Panc1 (cell line): ENCODE results near the gene NUDT16.

Experiments used
- CTCF ChIP-seq: fragments of 450-650 bp; IDR thresholded peaks from 2 replicates; pipeline ENCODE4 v1.5.1; 2017; ENCODE audit warnings: mild to moderate bottlenecking
- POLR2AphosphoS5 ChIP-seq: IDR thresholded peaks from 2 replicates; pipeline ENCODE4 v1.6.1; 2012; ENCODE audit warnings: mild to moderate bottlenecking, low read depth, low read length, moderate library complexity
- TCF7L2 ChIP-seq: IDR thresholded peaks from 2 replicates; pipeline ENCODE4 v1.6.1; 2011; ENCODE audit warnings: mild to moderate bottlenecking, low read depth, low read length, inconsistent platforms

DNA sequence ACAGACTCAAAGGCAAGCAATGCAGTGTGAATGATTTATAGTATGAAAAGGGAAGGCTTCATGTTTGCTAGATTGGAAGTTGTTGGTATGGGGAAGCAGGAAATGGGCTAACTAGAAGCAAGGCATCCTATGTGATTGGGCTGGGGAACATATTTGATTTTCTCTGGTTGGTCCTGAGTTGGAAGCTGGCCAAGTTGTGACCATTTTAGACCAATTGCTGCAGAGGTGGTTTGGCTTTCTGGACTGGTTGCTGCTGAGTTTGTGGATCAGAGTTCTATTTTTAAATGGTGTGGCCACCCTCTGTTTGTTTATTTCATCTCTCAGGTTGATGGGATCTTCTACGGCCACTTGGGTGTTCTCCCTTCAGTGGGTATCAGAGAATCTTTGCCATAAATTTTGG is 39.7 kb downstream of the NUDT16 start:
- TF ChIP-seq CTCF, result no peak
- TF ChIP-seq TCF7L2, result no peak
- no peak for TF ChIP-seq POLR2AphosphoS5
